HCT116 (cell line): Measurements from ENCODE around the gene DPY19L3. TPM values are rescaled to one million over a fixed set of nuclear protein-coding genes. Genes with fewer than 3 reads are reported as not detected.

Source experiments
- ATAC-seq: fragments of 200-7000 bp; cut with Tn5 transposase; 2 replicates; pipeline ENCODE4 v1.9.1; 2020; ENCODE audit warnings: mild to moderate bottlenecking, moderate library complexity
- BruUV-seq: library from RNA; stranded (reverse); fragments of 400-500 nt; replicated peaks from 2 replicates; lab custom pipeline; 2021; lab: Mats Ljungman, UMichigan
- CTCF ChIA-PET: fragments of 300-600 bp; sonication (Branson Sonifier 250); formaldehyde crosslinking; loops from one replicate; lab custom pipeline; 2021; ENCODE audit warnings: antibody characterized with exemption; lab: Charles Lee
- POLR2A ChIA-PET: fragments of 300-600, 350-600 bp; sonication (Branson Sonifier 250); formaldehyde crosslinking; loops from one replicate; lab custom pipeline; 2021; ENCODE audit warnings: antibody characterized with exemption; lab: Charles Lee
- RAD21 ChIA-PET, 2 experiments: fragments of 300-600 bp; sonication (Branson Sonifier 250); formaldehyde crosslinking; loops; one replicate each; lab custom pipeline; 2023; ENCODE audit warnings: low total read pairs in 2 of 2; ENCODE audit not compliant: uncharacterized antibody in 2 of 2, unreplicated experiment in 2 of 2, low non-redundant PET in 1 of 2; lab: Charles Lee
- DNase-seq: peaks from one replicate; pipeline ENCODE4 v3.0.0-alpha.2; 2010; ENCODE audit warnings: low read depth, low spot score
- H2AFZ ChIP-seq: fragments of 200-600 bp; shearing (Covaris generic), sonication (generic); 2 replicates; pipeline ENCODE4 v1.6.1; 2017; ENCODE audit warnings: low read depth, mixed run types, mixed read lengths, antibody characterized with exemption, low read length; ENCODE audit not compliant: poor library complexity, severe bottlenecking
- H3K27ac ChIP-seq: 2 replicates; pipeline ENCODE4 v1.5.1; 2012; ENCODE audit warnings: low read depth, low read length
- H3K27me3 ChIP-seq: fragments of 200-600 bp; sonication (generic); 2 replicates; pipeline ENCODE4 v1.6.1; 2016; ENCODE audit warnings: mixed run types, low read length, mixed read lengths; ENCODE audit not compliant: insufficient read depth
- H3K36me3 ChIP-seq, 2 experiments: fragments of 200-500 bp in 1 of 2; fragments of 200-600 bp in 1 of 2; sonication (Bioruptor generic) in 1 of 2; sonication (generic) in 1 of 2; 2 replicates each; pipeline versions ENCODE4 v1.5.1 to v1.6.1; 2014 to 2016; ENCODE audit warnings: low read length in 2 of 2, inconsistent platforms in 1 of 2, mixed read lengths in 1 of 2, mixed run types in 1 of 2; ENCODE audit not compliant: insufficient read depth in 2 of 2, control insufficient read depth in 1 of 2
- H3K4me1 ChIP-seq, 2 experiments: fragments of 200-600 bp in 1 of 2; sonication (generic) in 1 of 2; 2 replicates each; pipeline versions ENCODE4 v1.5.1 to v1.6.1; 2012 to 2017; ENCODE audit warnings: low read length in 2 of 2, inconsistent platforms in 1 of 2, mild to moderate bottlenecking in 1 of 2, mixed read lengths in 1 of 2, mixed run types in 1 of 2, moderate library complexity in 1 of 2; ENCODE audit not compliant: insufficient read depth in 2 of 2, control insufficient read depth in 1 of 2
- H3K4me2 ChIP-seq: fragments of 200-600 bp; sonication (generic); 2 replicates; pipeline ENCODE4 v1.6.1; 2017; ENCODE audit warnings: mixed run types, low read length, mixed read lengths
- H3K4me3 ChIP-seq, 2 experiments: fragments of 200-600 bp in 1 of 2; sonication (generic) in 1 of 2; replicated peaks in 1 of 2; 2 replicates each; pipeline ENCODE4 v1.5.1; 2011 to 2016; ENCODE audit warnings: low read length in 2 of 2, control low read depth in 1 of 2, low read depth in 1 of 2, mild to moderate bottlenecking in 1 of 2, mixed read lengths in 1 of 2, mixed run types in 1 of 2
- H3K79me2 ChIP-seq: fragments of 200-600 bp; sonication (generic); 2 replicates; pipeline ENCODE4 v1.6.1; 2017; ENCODE audit warnings: mild to moderate bottlenecking, mixed run types, low read length, moderate library complexity, mixed read lengths; ENCODE audit not compliant: insufficient read depth
- H3K9ac ChIP-seq: fragments of 200-600 bp; sonication (generic); 2 replicates; pipeline ENCODE4 v1.6.1; 2016; ENCODE audit warnings: low read length, mixed read lengths
- H3K9me2 ChIP-seq: fragments of 200-600 bp; sonication (generic), shearing (Covaris generic); 2 replicates; pipeline ENCODE4 v1.6.1; 2017; ENCODE audit warnings: mixed run types, mild to moderate bottlenecking, moderate library complexity; ENCODE audit not compliant: insufficient read depth
- H3K9me3 ChIP-seq, 2 experiments: fragments of 200-500 bp in 1 of 2; fragments of 200-600 bp in 1 of 2; sonication (Bioruptor generic) in 1 of 2; sonication (generic) in 1 of 2; 2 replicates each; pipeline ENCODE4 v1.6.1; 2014 to 2017; ENCODE audit warnings: low read length in 2 of 2, mixed read lengths in 2 of 2, inconsistent platforms in 1 of 2, low read depth in 1 of 2, mild to moderate bottlenecking in 1 of 2, mixed run types in 1 of 2, moderate library complexity in 1 of 2; ENCODE audit not compliant: control insufficient read depth in 1 of 2, insufficient read depth in 1 of 2
- H4K20me1 ChIP-seq: fragments of 200-600 bp; sonication (generic), shearing (Covaris generic); 2 replicates; pipeline ENCODE4 v1.6.1; 2017; ENCODE audit warnings: mixed run types, mild to moderate bottlenecking, moderate library complexity; ENCODE audit not compliant: insufficient read depth
- CBX3 ChIP-seq: IDR thresholded peaks from 2 replicates; pipeline ENCODE4 v1.6.1; 2012; ENCODE audit warnings: low read depth
- CEBPB ChIP-seq: IDR thresholded peaks from 2 replicates; pipeline ENCODE4 v1.6.1; 2012; ENCODE audit warnings: low read depth
- ELF1 ChIP-seq: IDR thresholded peaks from 2 replicates; pipeline ENCODE4 v1.6.1; 2012; ENCODE audit warnings: low read depth, borderline replicate concordance
- FOSL1 ChIP-seq: IDR thresholded peaks from 2 replicates; pipeline ENCODE4 v1.6.1; 2012; ENCODE audit warnings: low read depth
- JUND ChIP-seq: IDR thresholded peaks from 2 replicates; pipeline ENCODE4 v1.6.1; 2012
- MAX ChIP-seq: IDR thresholded peaks from 2 replicates; pipeline ENCODE4 v1.6.1; 2012
- POLR2A ChIP-seq: IDR thresholded peaks from 2 replicates; pipeline ENCODE4 v1.7.0; 2011; ENCODE audit warnings: borderline replicate concordance; ENCODE audit not compliant: insufficient read depth, insufficient read length; ENCODE audit errors: extremely low read depth
- RAD21 ChIP-seq: IDR thresholded peaks from 2 replicates; pipeline ENCODE4 v1.6.1; 2012; ENCODE audit warnings: low read depth, mild to moderate bottlenecking
- SP1 ChIP-seq: IDR thresholded peaks from 2 replicates; pipeline ENCODE4 v1.6.1; 2012; ENCODE audit warnings: low read depth
- YY1 ChIP-seq: IDR thresholded peaks from 2 replicates; pipeline ENCODE4 v1.6.1; 2011; ENCODE audit warnings: low read length, low read depth, moderate library complexity, mild to moderate bottlenecking; ENCODE audit not compliant: insufficient replicate concordance; ENCODE audit errors: extremely low read depth
- ZBTB33 ChIP-seq: IDR thresholded peaks from 2 replicates; pipeline ENCODE4 v1.6.1; 2011; ENCODE audit warnings: mild to moderate bottlenecking, low read length, moderate library complexity; ENCODE audit not compliant: insufficient replicate concordance; ENCODE audit errors: extremely low read depth
- ZNF274 ChIP-seq: fragments of 200-500 bp; sonication (Bioruptor generic); IDR thresholded peaks from 2 replicates; pipeline ENCODE4 v1.6.1; 2014; ENCODE audit warnings: mild to moderate bottlenecking, low read depth, low read length, inconsistent platforms
- intact Hi-C: fragments of 100-400 bp; cut with micrococcal nuclease; formaldehyde crosslinking; loops from 2 replicates; pipeline ENCODE4 v1.10.0; 2022
- total RNA-seq: library from RNA; stranded (reverse); gene quantifications from one replicate; pipeline ENCODE4 v1.2.1, GENCODE V29; 2021; ENCODE audit not compliant: unreplicated experiment

The DPY19L3 gene
- total RNA-seq, 1 experiment from 2014 or later = 14.5 TPM

- TF ChIP-seq ZBTB33 = no peak
- TF ChIP-seq RAD21 = no peak
- TF ChIP-seq, all 23 proteins: peak for 0
Observed at GRCh38 chr19:32465176-32465575, 59.6 kb downstream of the DPY19L3 start (continued).

DNA sequence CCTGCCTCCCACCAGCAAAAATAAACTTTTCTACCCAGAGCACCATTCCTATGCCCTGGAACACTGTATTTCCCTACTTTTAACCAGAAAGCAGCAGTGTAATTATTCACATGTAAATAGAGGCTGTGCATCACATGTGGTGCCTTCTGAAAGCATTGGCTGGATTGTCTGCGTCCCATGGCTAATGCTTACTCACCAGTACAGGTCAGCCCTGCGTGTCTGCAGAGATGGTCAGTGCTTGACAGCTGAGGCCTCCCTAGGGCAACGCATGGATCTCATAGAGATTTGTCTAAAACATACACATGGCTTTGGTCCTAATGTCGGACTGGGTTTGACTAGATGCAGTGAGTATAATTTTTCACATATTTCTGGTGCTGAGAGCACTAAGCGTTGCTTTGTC lies 64.2 kb downstream of the DPY19L3 start:
- no peak for ATAC-seq
- H3K36me3 ChIP-seq = no peaks in the 10 kb centered on the region
- intact Hi-C loops = no loop called here
- no peak overlapping the region for H2AFZ ChIP-seq
- DNase-seq = no peak
- H3K79me2 ChIP-seq = no peaks in the 10 kb centered on the region
- no peaks in the 10 kb centered on the region for H3K9me3 ChIP-seq
- BruUV-seq = no TSS peak
- ChIA-PET CTCF (no interaction called here), RAD21 (no interaction called here), POLR2A (no interaction called here)
- no peak overlapping the region for H3K4me2 ChIP-seq
- H3K4me3 ChIP-seq = no peak overlapping the region
- H4K20me1 ChIP-seq = no peaks in the 10 kb centered on the region
- no peaks in the 10 kb centered on the region for H3K4me1 ChIP-seq
- TF ChIP-seq ELF1 (no peak), YY1 (no peak), CBX3 (no peak), RAD21 (no peak), POLR2A (no peak), ZNF274 (no peak), JUND (no peak), MAX (no peak), CEBPB (no peak), SP1 (no peak), FOSL1 (no peak)
- H3K27me3 ChIP-seq = no peaks in the 10 kb centered on the region
- H3K9me2 ChIP-seq = no peaks in the 10 kb centered on the region
- no peak overlapping the region for H3K9ac ChIP-seq
- no peak overlapping the region for H3K27ac ChIP-seq
